ENCODE results near the gene ADIRF.

GRCh38 chr10:86941991-86942421 lies 26.3 kb upstream of the ADIRF start:
- no peak for TF ChIP-seq CTCF (IDR thresholded peaks at IDR 0.05 in 8 of 11, conservative IDR thresholded peaks at IDR 0.05 in 3 of 11)
- TF ChIP-seq POLR2AphosphoS5 (IDR thresholded peaks at IDR 0.05), result peak in 1 of 3 donors; percentile 10
- no peak for TF ChIP-seq POLR2A (IDR thresholded peaks at IDR 0.05)

All from spleen (tissue), 7 donors.